Stimulated activated CD8-positive, alpha-beta memory T cell treated with anti-CD3 and anti-CD28 coated beads, Interleukin-7, amount 100 ng/mL, for 1 hour (primary cell): ENCODE measurements around the gene THSD7A.

Source experiments
- DNase-seq, 2 donors: peaks; one replicate each; pipeline ENCODE4 v3.0.0-alpha.2; 2020; ENCODE audit warnings: low read depth in 2 of 2

The THSD7A gene

GRCh38 chr7:11810043-11810625, 21.9 kb downstream of the THSD7A start:
- no peak for DNase-seq

- DNase-seq: no peak
Measured at GRCh38 chr7:11807000-11807399, 25.0 kb downstream of the THSD7A start.

GRCh38 chr7:11804621-11805020, 27.4 kb downstream of the THSD7A start:
- DNase-seq: no peak

- no peak for DNase-seq
Measured at GRCh38 chr7:11795231-11795630, 36.8 kb downstream of the THSD7A start.

GRCh38 chr7:11792166-11792565, 39.8 kb downstream of the THSD7A start:
- no peak for DNase-seq

GRCh38 chr7:11788568-11788967, 43.4 kb downstream of the THSD7A start:
- DNase-seq: no peak

GRCh38 chr7:11787534-11787933, 44.5 kb downstream of the THSD7A start:
- no peak for DNase-seq

GRCh38 chr7:11786186-11786585, 45.8 kb downstream of the THSD7A start:
- no peak for DNase-seq

- DNase-seq: no peak
Measured at GRCh38 chr7:11784769-11785536, 47.0 kb downstream of the THSD7A start.

GRCh38 chr7:11779864-11780674, 51.9 kb downstream of the THSD7A start:
- no peak for DNase-seq

GRCh38 chr7:11776039-11776438, 56.0 kb downstream of the THSD7A start:
- no peak for DNase-seq

GRCh38 chr7:11775401-11775800, 56.6 kb downstream of the THSD7A start:
- no peak for DNase-seq

- DNase-seq: no peak
Measured at GRCh38 chr7:11768263-11768662, 63.7 kb downstream of the THSD7A start.

GRCh38 chr7:11767148-11767547, 64.8 kb downstream of the THSD7A start:
- no peak for DNase-seq

- no peak for DNase-seq
Measured at GRCh38 chr7:11760372-11760771, 71.6 kb downstream of the THSD7A start.

- DNase-seq: no peak
Measured at GRCh38 chr7:11758627-11759111, 73.3 kb downstream of the THSD7A start.

GRCh38 chr7:11757153-11757552, 74.8 kb downstream of the THSD7A start:
- DNase-seq: no peak

- DNase-seq: no peak
Measured at GRCh38 chr7:11754933-11755332, 77.1 kb downstream of the THSD7A start.

- no peak for DNase-seq
Measured at GRCh38 chr7:11754123-11754522, 77.9 kb downstream of the THSD7A start.

- DNase-seq: no peak
Measured at GRCh38 chr7:11753433-11753832, 78.6 kb downstream of the THSD7A start.

GRCh38 chr7:11751807-11752389, 80.1 kb downstream of the THSD7A start:
- no peak for DNase-seq

GRCh38 chr7:11751315-11751714, 80.7 kb downstream of the THSD7A start:
- DNase-seq: no peak
